H1 (cell line): ENCODE results near the gene CHFR. TPM values are rescaled to one million over a fixed set of nuclear protein-coding genes. Genes with fewer than 3 reads are reported as not detected.
"Not testable (repeated sequence)": the region's sequence is repeated elsewhere in the genome, so short reads cannot be mapped to it uniquely, and the experiment has no call there.

Experiments used
- CTCF ChIA-PET: fragments of 300-600 bp; sonication (Branson Sonifier 250); formaldehyde crosslinking; loops from one replicate; lab custom pipeline; 2021; ENCODE audit not compliant: partially characterized antibody; lab: Charles Lee
- POLR2A ChIA-PET: fragments of 300-600 bp; sonication (Branson Sonifier 250); formaldehyde crosslinking; loops from one replicate; lab custom pipeline; 2021; ENCODE audit warnings: inconsistent platforms; ENCODE audit not compliant: partially characterized antibody; lab: Charles Lee
- DNase-seq, 2 experiments: peaks; one replicate each; pipeline versions ENCODE4 v3.0.0 to v3.0.0-alpha.2; 2010 to 2022; ENCODE audit warnings: low spot score in 2 of 2, low read depth in 1 of 2, mixed read lengths in 1 of 2
- FAIRE-seq: peaks from 2 replicates; lab custom pipeline; 2011; peaks lifted over from hg19 to GRCh38; lab: Jason Lieb, UNC
- H2AFZ ChIP-seq: 2 replicates; pipeline ENCODE4 v1.8.1; 2012; ENCODE audit warnings: low read length, inconsistent platforms
- H2AK5ac ChIP-seq: 2 replicates; pipeline ENCODE4 v1.6.1; 2013; ENCODE audit warnings: low read depth, low read length
- H2BK120ac ChIP-seq: replicated peaks from 2 replicates; pipeline ENCODE3; 2013; ENCODE audit warnings: low read depth, low read length, inconsistent platforms
- H2BK12ac ChIP-seq: 2 replicates; pipeline ENCODE4 v1.6.1; 2013; ENCODE audit warnings: low read depth, low read length
- H2BK15ac ChIP-seq: 2 replicates; pipeline ENCODE4 v1.6.1; 2013; ENCODE audit warnings: low read length
- H2BK20ac ChIP-seq: 2 replicates; pipeline ENCODE4 v1.6.1; 2013; ENCODE audit warnings: low read length
- H2BK5ac ChIP-seq: 2 replicates; pipeline ENCODE4 v1.6.1; 2013; ENCODE audit warnings: low read depth, low read length
- H3K14ac ChIP-seq: 2 replicates; pipeline ENCODE4 v1.6.1; 2013; ENCODE audit warnings: inconsistent platforms; ENCODE audit not compliant: insufficient read length
- H3K18ac ChIP-seq: 2 replicates; pipeline ENCODE4 v1.6.1; 2013; ENCODE audit warnings: low read length; ENCODE audit errors: extremely low read depth
- H3K23ac ChIP-seq: 2 replicates; pipeline ENCODE4 v1.6.1; 2013; ENCODE audit warnings: inconsistent platforms; ENCODE audit not compliant: insufficient read length
- H3K23me2 ChIP-seq: 2 replicates; pipeline ENCODE4 v1.6.1; 2013; ENCODE audit warnings: low read depth, low read length
- H3K27ac ChIP-seq: 2 replicates; pipeline ENCODE4 v1.6.1; 2011; ENCODE audit warnings: low read depth, low read length, inconsistent platforms
- H3K27me3 ChIP-seq, 4 experiments: replicated peaks in 1 of 4; 1 replicate in 1 of 4; 2 replicates in 3 of 4; pipeline versions ENCODE4 v1.6.1 to v1.8.1; 2011 to 2013; ENCODE audit warnings: low read length in 3 of 4, mild to moderate bottlenecking in 3 of 4, inconsistent platforms in 2 of 4, mixed read lengths in 2 of 4, moderate library complexity in 1 of 4; ENCODE audit not compliant: control insufficient read depth in 3 of 4, insufficient read depth in 3 of 4; ENCODE audit errors: extremely low read depth in 1 of 4
- H3K36me3 ChIP-seq, 4 experiments: 2 replicates each; pipeline versions ENCODE4 v1.6.1 to v1.8.1; 2011 to 2013; ENCODE audit warnings: mild to moderate bottlenecking in 4 of 4, low read length in 3 of 4, moderate library complexity in 2 of 4, control low read depth in 1 of 4, inconsistent platforms in 1 of 4; ENCODE audit not compliant: insufficient read depth in 4 of 4, control insufficient read depth in 2 of 4
- H3K4ac ChIP-seq: replicated peaks from 2 replicates; pipeline ENCODE3; 2013; ENCODE audit warnings: low read length, low read depth, mixed read lengths, inconsistent platforms; ENCODE audit not compliant: insufficient read length
- H3K4me1 ChIP-seq, 4 experiments: replicated peaks in 1 of 4; 1 replicate in 1 of 4; 2 replicates in 3 of 4; pipeline versions ENCODE4 v1.6.1 to v1.8.1; 2011 to 2013; ENCODE audit warnings: low read length in 3 of 4, inconsistent platforms in 2 of 4, mixed read lengths in 1 of 4; ENCODE audit not compliant: insufficient read depth in 4 of 4, control insufficient read depth in 3 of 4
- H3K4me2 ChIP-seq, 2 experiments: 2 replicates each; pipeline versions ENCODE4 v1.6.1 to v1.8.1; 2011 to 2013; ENCODE audit warnings: low read depth in 2 of 2, low read length in 2 of 2, control low read depth in 1 of 2, inconsistent platforms in 1 of 2, mild to moderate bottlenecking in 1 of 2; ENCODE audit not compliant: insufficient read depth in 1 of 2
- H3K4me3 ChIP-seq, 4 experiments: fragments of 200-600, 300-600 bp in 1 of 4; sonication (generic), shearing (Covaris generic), sonication (Bioruptor Twin) in 1 of 4; 2 replicates each; pipeline versions ENCODE4 v1.5.1 to v1.8.1; 2011 to 2016; ENCODE audit warnings: low read length in 4 of 4, low read depth in 3 of 4, control low read depth in 2 of 4, inconsistent platforms in 2 of 4, mild to moderate bottlenecking in 2 of 4, mixed read lengths in 1 of 4, moderate library complexity in 1 of 4; ENCODE audit not compliant: insufficient read depth in 2 of 4; ENCODE audit errors: extremely low read depth in 1 of 4
- H3K56ac ChIP-seq: replicated peaks from 2 replicates; pipeline ENCODE3; 2013; ENCODE audit warnings: low read depth, mild to moderate bottlenecking, mixed read lengths, low read length, inconsistent platforms; ENCODE audit not compliant: insufficient read length
- H3K79me1 ChIP-seq: 2 replicates; pipeline ENCODE4 v1.6.1; 2013; ENCODE audit warnings: low read depth, low read length, control low read depth
- H3K79me2 ChIP-seq, 2 experiments: 2 replicates each; pipeline versions ENCODE4 v1.6.1 to v1.8.1; 2012 to 2013; ENCODE audit warnings: low read length in 2 of 2, mild to moderate bottlenecking in 2 of 2, inconsistent platforms in 1 of 2; ENCODE audit not compliant: insufficient read depth in 2 of 2, control insufficient read depth in 1 of 2
- H3K9ac ChIP-seq, 4 experiments: replicated peaks in 1 of 4; 1 replicate in 1 of 4; 2 replicates in 3 of 4; pipeline versions ENCODE4 v1.6.1 to v1.8.1; 2011 to 2013; ENCODE audit warnings: low read depth in 3 of 4, low read length in 3 of 4, control low read depth in 2 of 4, mild to moderate bottlenecking in 2 of 4, moderate library complexity in 2 of 4, inconsistent platforms in 1 of 4; ENCODE audit errors: extremely low read depth in 1 of 4
- H3K9me3 ChIP-seq, 2 experiments: 2 replicates each; pipeline versions ENCODE4 v1.6.1 to v1.8.1; 2012 to 2013; ENCODE audit warnings: mild to moderate bottlenecking in 2 of 2, moderate library complexity in 2 of 2, control low read depth in 1 of 2, inconsistent platforms in 1 of 2, low read depth in 1 of 2, low read length in 1 of 2, mixed read lengths in 1 of 2; ENCODE audit not compliant: insufficient read depth in 2 of 2
- H4K20me1 ChIP-seq, 2 experiments: replicated peaks in 1 of 2; 2 replicates each; pipeline versions ENCODE3 to v1.8.1; 2011 to 2013; ENCODE audit warnings: inconsistent platforms in 2 of 2, low read length in 2 of 2, mild to moderate bottlenecking in 1 of 2; ENCODE audit not compliant: insufficient read depth in 2 of 2, control insufficient read depth in 1 of 2
- H4K5ac ChIP-seq: 2 replicates; pipeline ENCODE4 v1.6.1; 2013; ENCODE audit warnings: low read length, low read depth, mixed read lengths, inconsistent platforms; ENCODE audit not compliant: insufficient read length
- H4K8ac ChIP-seq: 2 replicates; pipeline ENCODE4 v1.8.0; 2013; ENCODE audit warnings: mild to moderate bottlenecking, moderate library complexity, low read length, inconsistent platforms; ENCODE audit not compliant: insufficient read depth; ENCODE audit errors: extremely low read depth
- H4K91ac ChIP-seq: replicated peaks from 2 replicates; pipeline ENCODE3; 2013; ENCODE audit warnings: low read length, mixed read lengths, inconsistent platforms; ENCODE audit not compliant: insufficient read length
- CTCF ChIP-seq, 3 experiments: IDR thresholded peaks; 1 replicate in 2 of 3; 2 replicates in 1 of 3; pipeline versions ENCODE4 v1.5.1 to v1.6.1; 2011; ENCODE audit warnings: low read length in 3 of 3, mild to moderate bottlenecking in 3 of 3, inconsistent platforms in 2 of 3, low read depth in 1 of 3, moderate library complexity in 1 of 3; ENCODE audit not compliant: insufficient read depth in 1 of 3; ENCODE audit errors: control extremely low read depth in 1 of 3
- RAD21 ChIP-seq, 2 experiments: IDR thresholded peaks in 1 of 2; conservative IDR thresholded peaks in 1 of 2; 2 replicates each; pipeline ENCODE4 v1.6.1; 2011; ENCODE audit warnings: low read depth in 2 of 2, low read length in 2 of 2, improper control_type of control experiment in 1 of 2, inconsistent platforms in 1 of 2, mild to moderate bottlenecking in 1 of 2, moderate library complexity in 1 of 2
- RFX5 ChIP-seq: IDR thresholded peaks from 2 replicates; pipeline ENCODE4 v1.6.1; 2011; ENCODE audit warnings: low read depth, low read length, improper control_type of control experiment, borderline replicate concordance
- WGBS, 2 experiments: shearing (Covaris generic) in 1 of 2; methylation state at CpG; one replicate each; pipeline versions ENCODE4 v1.1.6 to v1.1.7; 2013 to 2015; ENCODE audit warnings: low lambda C conversion rate in 2 of 2, mixed read lengths in 2 of 2, inconsistent platforms in 1 of 2, low coverage in 1 of 2, missing lambda C conversion rate in 1 of 2; ENCODE audit not compliant: insufficient replicate concordance in 2 of 2, insufficient coverage in 1 of 2, insufficient read length in 1 of 2; ENCODE audit errors: extremely low coverage in 1 of 2, missing lambda C conversion rate in 1 of 2; 5-methylcytosine and 5-hydroxymethylcytosine counted together
- polyA plus RNA-seq, 7 experiments: library from polyadenylated mRNA; depleted of rRNA in 3 of 7; stranded (reverse) in 5 of 7; unstranded in 2 of 7; fragments of >200 nt in 5 of 7; fragments of 200-250 nt in 2 of 7; gene quantifications; 1 replicate in 5 of 7; 2 replicates in 1 of 7; 4 replicates in 1 of 7; pipeline versions ENCODE4 v1.2.1 to v1.2.3, GENCODE V29; 2011 to 2013; ENCODE audit warnings: missing spikeins in 2 of 7, mixed read lengths in 2 of 7
- total RNA-seq: library from RNA; stranded (reverse); fragmentation: NEBNext Ultra II Directional; extraction: Animal tissue kit (Norgen Biotek cat#: 25700); gene quantifications from 2 replicates; pipeline ENCODE4 v1.2.1, GENCODE V29; 2021

The CHFR gene
- total and polyA plus RNA-seq, 2 of the 8 experiments (the other 6 are each of a cell fraction or from before 2014, with no cell fraction given) = 31.4 to 44.6 TPM

GRCh38 chr12:132809391-132809790, 78.0 kb downstream of the CHFR start:
- H3K18ac ChIP-seq, H2BK120ac ChIP-seq, H3K4ac ChIP-seq, H4K5ac ChIP-seq, H2BK5ac ChIP-seq, H2BK20ac ChIP-seq, H2AFZ ChIP-seq, H3K9ac ChIP-seq, H3K4me1 ChIP-seq, POLR2A ChIA-PET, H3K4me3 ChIP-seq, H3K14ac ChIP-seq, H2BK12ac ChIP-seq, H3K79me1 ChIP-seq, H3K23ac ChIP-seq, H3K4me2 ChIP-seq, H3K27ac ChIP-seq, H3K56ac ChIP-seq, H3K23me2 ChIP-seq, H4K91ac ChIP-seq, H2AK5ac ChIP-seq, H2BK15ac ChIP-seq, FAIRE-seq, H3K9me3 ChIP-seq, H3K27me3 ChIP-seq, H4K8ac ChIP-seq: not testable (repeated sequence)
- H4K20me1 ChIP-seq = peaks cover 5 to 18% of the 10 kb centered on the region in 2 experiments
- peaks cover 19 to 50% (median 44%) of the 10 kb centered on the region in 4 experiments; a peak in 7 of 8 replicates for H3K36me3 ChIP-seq
- DNase-seq = peak in 1 of 2 experiments; percentile 82
- peak; percentile 45; the same call in 1 of the 2 replicates for TF ChIP-seq RFX5
- TF ChIP-seq CTCF (IDR thresholded peaks at IDR 0.05; ENCODE audit: control extremely low read depth in 1 of 3, insufficient read depth in 1 of 3, low read depth in 1 of 3, low read length in 3 of 3) = peak; percentile 43 to 60 (median 43)
- peak in 1 of 2 experiments; percentile 31; a peak in 1 of 4 replicates for TF ChIP-seq RAD21 (IDR thresholded peaks at IDR 0.05 in 1 of 2, conservative IDR thresholded peaks at IDR 0.05 in 1 of 2; ENCODE audit: low read depth in 2 of 2, low read length in 2 of 2)
- WGBS, 2 experiments = 77% methylated on average over 12 of the region's 13 CpGs; no CpG with 5 or more reads in 1 of the 2 experiments
- CTCF ChIA-PET = interaction anchor here (1.1 to 2.0 kb wide), 7 partner anchors 8 to 95 kb away, joined by 3 to 10 read pairs (median 4); no protein-coding TSS in a partner anchor
- peaks cover 0 to 13% of the 10 kb centered on the region in 2 experiments; a peak in 2 of 4 replicates for H3K79me2 ChIP-seq
